ENCODE results near the gene HARS1. TPM values are rescaled to one million over a fixed set of nuclear protein-coding genes. Genes with fewer than 3 reads are reported as not detected.
"Not testable (repeated sequence)": the region's sequence is repeated elsewhere in the genome, so short reads cannot be mapped to it uniquely, and the experiment has no call there.

HARS1 gene
- polyA plus RNA-seq, 2 donors, result 47.7 to 55.5 TPM

GRCh38 chr5:140627972-140628371 is 63.2 kb downstream of the HARS1 start:
- Histone ChIP-seq H3K27ac (ENCODE audit: low read depth in 2 of 2, low read length in 1 of 2) (no peak overlapping the region), H3K27me3 (ENCODE audit: control insufficient read depth in 1 of 2, insufficient read depth in 2 of 2, low read length in 2 of 2) (no peaks in the 10 kb centered on the region), H3K4me3 (ENCODE audit: low read depth in 1 of 2, low read length in 2 of 2) (no peak overlapping the region), H3K9me3 (ENCODE audit: control insufficient read depth in 2 of 2, insufficient read depth in 1 of 2, low read depth in 1 of 2, low read length in 1 of 2) (no peaks in the 10 kb centered on the region), H3K4me1 (ENCODE audit: control insufficient read depth in 2 of 2, insufficient read depth in 2 of 2, low read length in 1 of 2) (peaks cover 3 to 11% of the 10 kb centered on the region in 2 donors), H3K36me3 (ENCODE audit: control insufficient read depth in 2 of 2, insufficient read depth in 2 of 2, low read length in 1 of 2) (no peaks in the 10 kb centered on the region)
- 87 to 93% methylated on average over 6 of the region's 6 CpGs for WGBS, 2 donors

GRCh38 chr5:140624886-140625285 is 66.3 kb downstream of the HARS1 start:
- WGBS, 2 donors, result 84 to 87% methylated on average over 10 of the region's 10 CpGs
- not testable (repeated sequence) for H3K27ac ChIP-seq (ENCODE audit: low read depth in 2 of 2, low read length in 1 of 2); H3K36me3 ChIP-seq (ENCODE audit: control insufficient read depth in 2 of 2, insufficient read depth in 2 of 2, low read length in 1 of 2); H3K9me3 ChIP-seq (ENCODE audit: control insufficient read depth in 2 of 2, insufficient read depth in 1 of 2, low read depth in 1 of 2, low read length in 1 of 2); H3K27me3 ChIP-seq (ENCODE audit: control insufficient read depth in 1 of 2, insufficient read depth in 2 of 2, low read length in 2 of 2); H3K4me1 ChIP-seq (ENCODE audit: control insufficient read depth in 2 of 2, insufficient read depth in 2 of 2, low read length in 1 of 2); H3K4me3 ChIP-seq (ENCODE audit: low read depth in 1 of 2, low read length in 2 of 2)

Other genes starting within 250 kb of the HARS1 start
- 10 to 100 TPM; 27.6 to 38.2 TPM for gene EIF4EBP3, start 143.7 kb downstream of the HARS1 start, polyA plus RNA-seq
- 10 to 100 TPM; 23.1 to 23.7 TPM for gene SRA1, start 133.9 kb downstream of the HARS1 start, polyA plus RNA-seq
- gene APBB3, start 126.8 kb downstream of the HARS1 start, polyA plus RNA-seq, result 10 to 100 TPM; 10.9 to 20.7 TPM
- gene SLC35A4, start 126.5 kb downstream of the HARS1 start, polyA plus RNA-seq, result 10 to 100 TPM; 26.2 to 42.3 TPM
- 10 to 100 TPM in 1 of 2 donors, 1 to 10 TPM in 1; 7.4 to 14.3 TPM for gene CD14, start 58.2 kb downstream of the HARS1 start, polyA plus RNA-seq
- gene TMCO6, start 51.9 kb downstream of the HARS1 start, polyA plus RNA-seq, result 10 to 100 TPM; 15.7 to 16.7 TPM
- gene NDUFA2, start 43.7 kb downstream of the HARS1 start, polyA plus RNA-seq, result 100 to 1,000 TPM; 130 to 183 TPM
- 10 to 100 TPM; 56.5 to 83.5 TPM for gene IK, start 43.5 kb downstream of the HARS1 start, polyA plus RNA-seq
- 10 to 100 TPM; 17.3 to 19.2 TPM for gene WDR55, start 26.5 kb downstream of the HARS1 start, polyA plus RNA-seq
- 1 to 10 TPM in 1 of 2 donors, under 1 TPM in 1; 0.76 to 1.9 TPM for gene DND1, start 17.8 kb downstream of the HARS1 start, polyA plus RNA-seq
- gene HARS2, start 85 bp upstream of the HARS1 start, polyA plus RNA-seq, result 10 to 100 TPM; 13.9 to 17.6 TPM
- gene ZMAT2, start 9.1 kb upstream of the HARS1 start, polyA plus RNA-seq, result 10 to 100 TPM; 35.8 to 61.6 TPM
- under 1 TPM in 1 of 2 donors, not detected in 1; 0.02 TPM for gene PCDHA1, start 94.8 kb upstream of the HARS1 start, polyA plus RNA-seq
- gene PCDHA2, start 103.5 kb upstream of the HARS1 start, polyA plus RNA-seq, result not detected
- under 1 TPM in 1 of 2 donors, not detected in 1; 0.04 TPM for gene PCDHA3, start 109.7 kb upstream of the HARS1 start, polyA plus RNA-seq
- gene PCDHA4, start 115.7 kb upstream of the HARS1 start, polyA plus RNA-seq, result under 1 TPM; 0.02 to 0.05 TPM
- gene PCDHA5, start 130.2 kb upstream of the HARS1 start, polyA plus RNA-seq, result under 1 TPM in 1 of 2 donors, not detected in 1; 0.04 TPM
- gene PCDHA6, start 136.6 kb upstream of the HARS1 start, polyA plus RNA-seq, result under 1 TPM in 1 of 2 donors, not detected in 1; 0.02 TPM
- under 1 TPM; 0.01 to 0.02 TPM for gene PCDHA7, start 142.9 kb upstream of the HARS1 start, polyA plus RNA-seq
- gene PCDHA8, start 149.8 kb upstream of the HARS1 start, polyA plus RNA-seq, result under 1 TPM in 1 of 2 donors, not detected in 1; 0.01 TPM
- under 1 TPM in 1 of 2 donors, not detected in 1; 0.02 TPM for gene PCDHA9, start 157.0 kb upstream of the HARS1 start, polyA plus RNA-seq
- gene PCDHA10, start 164.5 kb upstream of the HARS1 start, polyA plus RNA-seq, result under 1 TPM; under 0.01 to 0.02 TPM
- gene PCDHA11, start 177.6 kb upstream of the HARS1 start, polyA plus RNA-seq, result under 1 TPM in 1 of 2 donors, not detected in 1; under 0.01 TPM
- under 1 TPM; 0.01 to 0.04 TPM for gene PCDHA12, start 183.9 kb upstream of the HARS1 start, polyA plus RNA-seq
- not detected for gene PCDHA13, start 190.8 kb upstream of the HARS1 start, polyA plus RNA-seq
- gene PCDHAC1, start 234.9 kb upstream of the HARS1 start, polyA plus RNA-seq, result under 1 TPM in 1 of 2 donors, not detected in 1; 0.01 TPM